Limb (tissue), 2 donors: ENCODE measurements around the gene TMEM132E.

ENCODE experiments used
- DNase-seq, 2 donors: peaks; one replicate each; pipeline ENCODE4 v3.0.0-alpha.2; 2016; ENCODE audit errors: extremely low spot score in 2 of 2

The TMEM132E gene

GRCh38 chr17:34601416-34601815 lies 22.0 kb downstream of the TMEM132E start:
- DNase-seq = no peak

GRCh38 chr17:34603974-34604373 lies 24.6 kb downstream of the TMEM132E start:
- no peak for DNase-seq

GRCh38 chr17:34606763-34607162 lies 27.4 kb downstream of the TMEM132E start:
- peak; percentile 25 to 42 for DNase-seq

- no peak for DNase-seq
Observed at GRCh38 chr17:34607917-34608316, 28.5 kb downstream of the TMEM132E start.

- DNase-seq = no peak
Observed at GRCh38 chr17:34609210-34609609, 29.8 kb downstream of the TMEM132E start.

GRCh38 chr17:34610039-34610438 lies 30.7 kb downstream of the TMEM132E start:
- DNase-seq = no peak

GRCh38 chr17:34610506-34610905 lies 31.1 kb downstream of the TMEM132E start:
- no peak for DNase-seq

- DNase-seq = peak; percentile 15 to 77
Observed at GRCh38 chr17:34613064-34614019, 34.0 kb downstream of the TMEM132E start.

GRCh38 chr17:34614698-34615097 lies 35.3 kb downstream of the TMEM132E start:
- no peak for DNase-seq

- no peak for DNase-seq
Observed at GRCh38 chr17:34615326-34615725, 35.9 kb downstream of the TMEM132E start.

GRCh38 chr17:34616148-34616547 lies 36.8 kb downstream of the TMEM132E start:
- peak; percentile 40 to 85 for DNase-seq

- DNase-seq = no peak
Observed at GRCh38 chr17:34617398-34617797, 38.0 kb downstream of the TMEM132E start.

GRCh38 chr17:34619687-34620217 lies 40.4 kb downstream of the TMEM132E start:
- no peak for DNase-seq

GRCh38 chr17:34620458-34620857 lies 41.1 kb downstream of the TMEM132E start:
- no peak for DNase-seq

GRCh38 chr17:34622862-34623623 lies 43.7 kb downstream of the TMEM132E start:
- no peak for DNase-seq

GRCh38 chr17:34623856-34624766 lies 44.7 kb downstream of the TMEM132E start:
- DNase-seq = no peak

- no peak for DNase-seq
Observed at GRCh38 chr17:34624767-34625383, 45.5 kb downstream of the TMEM132E start.

- no peak for DNase-seq
Observed at GRCh38 chr17:34626121-34626681, 46.8 kb downstream of the TMEM132E start.

- no peak for DNase-seq
Observed at GRCh38 chr17:34628879-34629278, 49.5 kb downstream of the TMEM132E start.

- DNase-seq = no peak
Observed at GRCh38 chr17:34633351-34633750, 54.0 kb downstream of the TMEM132E start.
